Activated CD8-positive, alpha-beta T cell treated with anti-CD3 and anti-CD28 coated beads for 36 hours (primary cell): ENCODE measurements around the gene SCLT1. TPM values are rescaled to one million over a fixed set of nuclear protein-coding genes. Genes with fewer than 3 reads are reported as not detected.

Source experiments
- ATAC-seq: fragments of 200-7000 bp; cut with Tn5 transposase; one replicate; pipeline ENCODE4 v1.10.0; 2021; ENCODE audit warnings: mild to moderate bottlenecking, moderate library complexity
- CTCF ChIA-PET: fragments of 350-600 bp; sonication (Branson Sonifier 250); formaldehyde crosslinking; loops from one replicate; lab custom pipeline; 2021; ENCODE audit warnings: antibody characterized with exemption; lab: Charles Lee
- POLR2A ChIA-PET: fragments of 350-600 bp; sonication (Branson Sonifier 250); formaldehyde crosslinking; loops from one replicate; lab custom pipeline; 2021; ENCODE audit warnings: antibody characterized with exemption; lab: Charles Lee
- DNase-seq: peaks from one replicate; pipeline ENCODE4 v3.0.0-alpha.2; 2020
- H3K27ac Mint-ChIP-seq: one replicate; pipeline ENCODE4 v1.8.0; 2021; ENCODE audit warnings: mild to moderate bottlenecking, mixed read lengths
- H3K27me3 Mint-ChIP-seq: one replicate; pipeline ENCODE4 v1.8.0; 2021; ENCODE audit warnings: mixed read lengths
- H3K36me3 Mint-ChIP-seq: one replicate; pipeline ENCODE4 v1.8.0; 2021; ENCODE audit warnings: low read depth, mixed read lengths
- H3K4me1 Mint-ChIP-seq: one replicate; pipeline ENCODE4 v1.8.0; 2021; ENCODE audit warnings: low read depth, mixed read lengths
- H3K4me3 Mint-ChIP-seq: one replicate; pipeline ENCODE4 v1.8.0; 2021; ENCODE audit warnings: mild to moderate bottlenecking, moderate library complexity, mixed read lengths
- H3K9me3 Mint-ChIP-seq: one replicate; pipeline ENCODE4 v1.8.0; 2021; ENCODE audit warnings: mixed read lengths
- CTCF ChIP-seq: fragments of 200-600 bp; IDR thresholded peaks from one replicate; pipeline ENCODE4 v1.8.0; 2022; ENCODE audit warnings: antibody characterized with exemption, mild to moderate bottlenecking
- intact Hi-C: fragments of 100-400 bp; cut with micrococcal nuclease; formaldehyde crosslinking; loops from one replicate; pipeline ENCODE4 v1.10.0; 2022
- total RNA-seq, 2 experiments: library from RNA; stranded (reverse); gene quantifications; one replicate each; pipeline ENCODE4 v1.2.3, GENCODE V29; 2021

Gene SCLT1
- total RNA-seq, 2 experiments from 2014 or later, result 18.5 to 19.7 TPM

- Mint-ChIP-seq H3K4me1 (no peaks in the 10 kb centered on the region), H3K27me3 (no peaks in the 10 kb centered on the region), H3K27ac (no peak overlapping the region), H3K36me3 (peaks cover 58% of the 10 kb centered on the region), H3K9me3 (no peaks in the 10 kb centered on the region), H3K4me3 (no peak overlapping the region)
- intact Hi-C loops, result no loop called here
- CTCF ChIA-PET, result interaction anchor here (0.8 kb wide), 1 partner anchor 68 kb away, joined by 4 read pairs; no protein-coding TSS in a partner anchor
- POLR2A ChIA-PET, result no interaction called here
- no peak for ATAC-seq
- no peak for TF ChIP-seq CTCF
- DNase-seq, result no peak
Measured at GRCh38 chr4:128868758-128869157, 224.6 kb downstream of the SCLT1 start.

- no peak overlapping the region for H3K27ac Mint-ChIP-seq
- intact Hi-C loops, result no loop called here
- POLR2A ChIA-PET, result interaction anchor here (1.4 kb wide), 1 partner anchor 12 kb away, joined by 3 read pairs; no protein-coding TSS in a partner anchor
- no peak for ATAC-seq
- CTCF ChIA-PET, result no interaction called here
- no peak overlapping the region for H3K4me3 Mint-ChIP-seq
- peaks cover 67% of the 10 kb centered on the region for H3K36me3 Mint-ChIP-seq
- no peak for TF ChIP-seq CTCF
- H3K9me3 Mint-ChIP-seq, result no peaks in the 10 kb centered on the region
- no peaks in the 10 kb centered on the region for H3K27me3 Mint-ChIP-seq
- H3K4me1 Mint-ChIP-seq, result peaks cover 20% of the 10 kb centered on the region
- DNase-seq, result no peak
Measured at GRCh38 chr4:128866691-128867090, 226.6 kb downstream of the SCLT1 start.

- ATAC-seq, result no peak
- H3K27ac Mint-ChIP-seq, result no peak overlapping the region
- H3K27me3 Mint-ChIP-seq, result no peaks in the 10 kb centered on the region
- H3K4me3 Mint-ChIP-seq, result no peak overlapping the region
- ChIA-PET POLR2A (interaction anchor here (1.4 kb wide), 1 partner anchor 12 kb away, joined by 3 read pairs; no protein-coding TSS in a partner anchor), CTCF (no interaction called here)
- peaks cover 67% of the 10 kb centered on the region for H3K36me3 Mint-ChIP-seq
- H3K4me1 Mint-ChIP-seq, result peaks cover 23% of the 10 kb centered on the region
- intact Hi-C loops, result no loop called here
- TF ChIP-seq CTCF, result no peak
- DNase-seq, result no peak
- H3K9me3 Mint-ChIP-seq, result no peaks in the 10 kb centered on the region
Measured at GRCh38 chr4:128866269-128866668, 227.1 kb downstream of the SCLT1 start.

- no peak for ATAC-seq
- Mint-ChIP-seq H3K9me3 (no peaks in the 10 kb centered on the region), H3K36me3 (peaks cover 65% of the 10 kb centered on the region), H3K27me3 (no peaks in the 10 kb centered on the region), H3K27ac (no peak overlapping the region), H3K4me3 (no peak overlapping the region), H3K4me1 (peaks cover 33% of the 10 kb centered on the region)
- intact Hi-C loops, result no loop called here
- TF ChIP-seq CTCF, result no peak
- ChIA-PET POLR2A (no interaction called here), CTCF (no interaction called here)
- DNase-seq, result no peak
Measured at GRCh38 chr4:128865132-128865531, 228.2 kb downstream of the SCLT1 start.

GRCh38 chr4:128863312-128864075 lies 229.8 kb downstream of the SCLT1 start:
- Mint-ChIP-seq H3K4me1 (peaks cover 47% of the 10 kb centered on the region), H3K36me3 (peaks cover 69% of the 10 kb centered on the region)
- CTCF ChIA-PET, result interaction anchor here (0.5 to 3.1 kb wide), 16 partner anchors 8 to 671 kb away, joined by 3 to 26 read pairs (median 4); no protein-coding TSS in a partner anchor

More at GRCh38 chr4:128863312-128864075, 229.8 kb downstream of the SCLT1 start:
- TF ChIP-seq CTCF, result peak; percentile 94
- POLR2A ChIA-PET, result interaction anchor here (1.0 kb wide), 1 partner anchor 9 kb away, joined by 4 read pairs; no protein-coding TSS in a partner anchor
- intact Hi-C loops, result loop anchor here (5.0 kb wide), 1 partner anchor 51 kb away; no protein-coding TSS in a partner anchor
- ATAC-seq, result no peak
- peak; percentile 66 for DNase-seq
- no peak overlapping the region for H3K4me3 Mint-ChIP-seq
- H3K27ac Mint-ChIP-seq, result peak overlapping the region; percentile 80
- H3K27me3 Mint-ChIP-seq, result no peaks in the 10 kb centered on the region
- H3K9me3 Mint-ChIP-seq, result no peaks in the 10 kb centered on the region
